WTC11 (cell line): ENCODE data around the gene PCDHB10. TPM values are rescaled to one million over a fixed set of nuclear protein-coding genes. Genes with fewer than 3 reads are reported as not detected.
"Not testable (repeated sequence)": the region's sequence is repeated elsewhere in the genome, so short reads cannot be mapped to it uniquely, and the experiment has no call there.

ENCODE experiments used
- ATAC-seq: fragments of 200-7000 bp; cut with Tn5 transposase; 2 replicates; pipeline ENCODE4 v1.10.0; 2021; ENCODE audit warnings: mild to moderate bottlenecking, moderate library complexity
- CTCF ChIA-PET: fragments of 300-600 bp; sonication (Branson Sonifier 250); formaldehyde crosslinking; loops from one replicate; lab custom pipeline; 2021; ENCODE audit warnings: antibody characterized with exemption; lab: Charles Lee
- POLR2A ChIA-PET: fragments of 350-600 bp; sonication (Branson Sonifier 250); formaldehyde crosslinking; loops from one replicate; lab custom pipeline; 2021; ENCODE audit warnings: antibody characterized with exemption; lab: Charles Lee
- DNase-seq: peaks from one replicate; pipeline ENCODE4 v3.0.0; 2021; ENCODE audit warnings: low spot score
- H3K27ac Mint-ChIP-seq: 2 replicates; pipeline ENCODE4 v1.8.0; 2021; ENCODE audit warnings: mixed read lengths
- H3K27me3 Mint-ChIP-seq: 2 replicates; pipeline ENCODE4 v1.8.0; 2021; ENCODE audit warnings: low read depth, mild to moderate bottlenecking, moderate library complexity, mixed read lengths
- H3K36me3 Mint-ChIP-seq: 2 replicates; pipeline ENCODE4 v1.8.0; 2021; ENCODE audit warnings: mixed read lengths
- H3K4me1 Mint-ChIP-seq: 2 replicates; pipeline ENCODE4 v1.8.0; 2022; ENCODE audit warnings: mixed read lengths
- H3K4me3 Mint-ChIP-seq: 2 replicates; pipeline ENCODE4 v1.8.0; 2021; ENCODE audit warnings: mild to moderate bottlenecking, moderate library complexity, mixed read lengths
- H3K9me3 Mint-ChIP-seq: 2 replicates; pipeline ENCODE4 v1.8.0; 2021; ENCODE audit warnings: mixed read lengths
- ELF4 ChIP-seq: sonication (generic); formaldehyde crosslinking; IDR thresholded peaks from 2 replicates; pipeline ENCODE4 v1.8.1; 2022; ENCODE audit warnings: low read depth, mild to moderate bottlenecking, moderate library complexity, missing genetic modification reagents
- NR1H2 ChIP-seq: sonication (generic); formaldehyde crosslinking; IDR thresholded peaks from 2 replicates; pipeline ENCODE4 v1.9.0; 2021; ENCODE audit warnings: mild to moderate bottlenecking, moderate library complexity, missing genetic modification reagents
- ZNF232 ChIP-seq: sonication (generic); formaldehyde crosslinking; IDR thresholded peaks from 2 replicates; pipeline ENCODE4 v1.8.0; 2022; ENCODE audit warnings: mild to moderate bottlenecking, missing genetic modification reagents
- total RNA-seq: library from RNA; stranded (reverse); gene quantifications from 3 replicates; pipeline ENCODE4 v1.2.3, GENCODE V29; 2021
- TF ChIP-seq, protein P1 (sequence below): fragments of 250-450 bp; sonication (Bioruptor Pico); IDR thresholded peaks from 2 replicates; pipeline ENCODE4 v1.8.0; 2021; ENCODE audit warnings: mild to moderate bottlenecking
- TF ChIP-seq, protein P2 (sequence below): sonication (generic); formaldehyde crosslinking; IDR thresholded peaks from 2 replicates; pipeline ENCODE4 v1.8.1; 2023; ENCODE audit warnings: mild to moderate bottlenecking, moderate library complexity, missing genetic modification reagents
- TF ChIP-seq, protein P3 (sequence below): fragments of 200-600 bp; IDR thresholded peaks from 2 replicates; pipeline ENCODE4 v1.8.0; 2022; ENCODE audit warnings: antibody characterized with exemption
- TF ChIP-seq, protein P4 (sequence below): sonication (generic); formaldehyde crosslinking; IDR thresholded peaks from 2 replicates; pipeline ENCODE4 v1.8.0; 2022; ENCODE audit warnings: mild to moderate bottlenecking, missing genetic modification reagents

PCDHB10 gene
- total RNA-seq, 1 experiment from 2014 or later, result 1.4 TPM

DNA sequence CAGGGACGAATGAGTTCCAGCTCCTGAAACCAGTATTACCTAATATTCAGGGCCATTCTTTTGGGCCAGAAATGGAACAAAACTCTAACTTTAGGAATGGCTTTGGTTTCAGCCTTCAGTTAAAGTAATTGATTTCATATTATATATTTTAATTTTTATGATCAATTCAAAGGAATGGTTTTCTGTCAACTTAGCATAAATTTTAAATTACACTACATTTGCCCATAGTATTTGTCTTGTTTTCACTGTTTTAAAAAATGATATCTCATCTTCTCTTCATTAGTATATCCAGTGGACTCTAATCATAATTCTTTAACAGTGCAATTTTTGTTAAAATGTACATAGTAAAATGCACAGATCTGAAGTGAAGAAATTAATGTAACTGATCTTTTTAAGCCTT is 11.8 kb upstream of the PCDHB10 start (continued):
- TF ChIP-seq, protein P1, sequence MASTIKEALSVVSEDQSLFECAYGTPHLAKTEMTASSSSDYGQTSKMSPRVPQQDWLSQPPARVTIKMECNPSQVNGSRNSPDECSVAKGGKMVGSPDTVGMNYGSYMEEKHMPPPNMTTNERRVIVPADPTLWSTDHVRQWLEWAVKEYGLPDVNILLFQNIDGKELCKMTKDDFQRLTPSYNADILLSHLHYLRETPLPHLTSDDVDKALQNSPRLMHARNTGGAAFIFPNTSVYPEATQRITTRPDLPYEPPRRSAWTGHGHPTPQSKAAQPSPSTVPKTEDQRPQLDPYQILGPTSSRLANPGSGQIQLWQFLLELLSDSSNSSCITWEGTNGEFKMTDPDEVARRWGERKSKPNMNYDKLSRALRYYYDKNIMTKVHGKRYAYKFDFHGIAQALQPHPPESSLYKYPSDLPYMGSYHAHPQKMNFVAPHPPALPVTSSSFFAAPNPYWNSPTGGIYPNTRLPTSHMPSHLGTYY (CRISPR knock-in tag), result no peak
- TF ChIP-seq, all 79 proteins: peak for 0

DNA sequence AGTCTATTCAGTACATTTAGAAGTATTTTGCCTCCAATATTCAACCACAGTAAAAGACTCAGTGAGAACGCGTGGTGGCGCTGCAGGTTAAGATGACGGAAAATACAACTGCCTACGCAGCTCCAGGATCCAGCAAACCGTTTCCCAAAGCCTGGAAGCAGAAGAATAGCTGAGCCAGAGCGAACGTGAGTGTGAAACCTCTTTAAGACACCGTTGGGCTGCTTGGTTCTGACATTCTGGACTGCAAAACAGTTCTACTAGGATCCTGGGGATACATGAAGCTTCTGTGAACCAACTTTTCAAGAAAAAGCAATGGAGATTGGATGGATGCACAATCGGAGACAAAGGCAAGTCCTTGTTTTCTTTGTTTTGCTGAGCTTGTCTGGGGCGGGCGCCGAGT is 9.9 kb upstream of the PCDHB10 start, which contains the start of gene PCDHB16:
Gene PCDHB16, plus strand, starts transcription at position 140 of the 400 bp plus-strand sequence. Its CDS starts 173 bp downstream, at position 313.
- TF ChIP-seq, protein P2, sequence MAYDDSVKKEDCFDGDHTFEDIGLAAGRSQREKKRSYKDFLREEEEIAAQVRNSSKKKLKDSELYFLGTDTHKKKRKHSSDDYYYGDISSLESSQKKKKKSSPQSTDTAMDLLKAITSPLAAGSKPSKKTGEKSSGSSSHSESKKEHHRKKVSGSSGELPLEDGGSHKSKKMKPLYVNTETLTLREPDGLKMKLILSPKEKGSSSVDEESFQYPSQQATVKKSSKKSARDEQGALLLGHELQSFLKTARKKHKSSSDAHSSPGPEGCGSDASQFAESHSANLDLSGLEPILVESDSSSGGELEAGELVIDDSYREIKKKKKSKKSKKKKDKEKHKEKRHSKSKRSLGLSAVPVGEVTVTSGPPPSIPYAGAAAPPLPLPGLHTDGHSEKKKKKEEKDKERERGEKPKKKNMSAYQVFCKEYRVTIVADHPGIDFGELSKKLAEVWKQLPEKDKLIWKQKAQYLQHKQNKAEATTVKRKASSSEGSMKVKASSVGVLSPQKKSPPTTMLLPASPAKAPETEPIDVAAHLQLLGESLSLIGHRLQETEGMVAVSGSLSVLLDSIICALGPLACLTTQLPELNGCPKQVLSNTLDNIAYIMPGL (CRISPR knock-in tag), result no peak
- TF ChIP-seq, protein P3, sequence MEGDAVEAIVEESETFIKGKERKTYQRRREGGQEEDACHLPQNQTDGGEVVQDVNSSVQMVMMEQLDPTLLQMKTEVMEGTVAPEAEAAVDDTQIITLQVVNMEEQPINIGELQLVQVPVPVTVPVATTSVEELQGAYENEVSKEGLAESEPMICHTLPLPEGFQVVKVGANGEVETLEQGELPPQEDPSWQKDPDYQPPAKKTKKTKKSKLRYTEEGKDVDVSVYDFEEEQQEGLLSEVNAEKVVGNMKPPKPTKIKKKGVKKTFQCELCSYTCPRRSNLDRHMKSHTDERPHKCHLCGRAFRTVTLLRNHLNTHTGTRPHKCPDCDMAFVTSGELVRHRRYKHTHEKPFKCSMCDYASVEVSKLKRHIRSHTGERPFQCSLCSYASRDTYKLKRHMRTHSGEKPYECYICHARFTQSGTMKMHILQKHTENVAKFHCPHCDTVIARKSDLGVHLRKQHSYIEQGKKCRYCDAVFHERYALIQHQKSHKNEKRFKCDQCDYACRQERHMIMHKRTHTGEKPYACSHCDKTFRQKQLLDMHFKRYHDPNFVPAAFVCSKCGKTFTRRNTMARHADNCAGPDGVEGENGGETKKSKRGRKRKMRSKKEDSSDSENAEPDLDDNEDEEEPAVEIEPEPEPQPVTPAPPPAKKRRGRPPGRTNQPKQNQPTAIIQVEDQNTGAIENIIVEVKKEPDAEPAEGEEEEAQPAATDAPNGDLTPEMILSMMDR, result peak; percentile 61
- TF ChIP-seq ZNF232 (no peak), NR1H2 (CRISPR knock-in tag) (no peak)
- TF ChIP-seq, protein P4, sequence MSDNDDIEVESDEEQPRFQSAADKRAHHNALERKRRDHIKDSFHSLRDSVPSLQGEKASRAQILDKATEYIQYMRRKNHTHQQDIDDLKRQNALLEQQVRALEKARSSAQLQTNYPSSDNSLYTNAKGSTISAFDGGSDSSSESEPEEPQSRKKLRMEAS (CRISPR knock-in tag), result 0 out of 2 replicates have a peak, but pooled peaks have one; percentile 16
- ChIA-PET CTCF (interaction anchor here (0.6 to 3.0 kb wide), 59 partner anchors 8 to 455 kb away, joined by 3 to 41 read pairs (median 5); partner anchors contain the start of genes HDAC3, PCDHB10, PCDHB11 and PCDHB12), POLR2A (interaction anchor here (0.6 kb wide), 1 partner anchor 65 kb away, joined by 3 read pairs; no protein-coding TSS in a partner anchor)
- Mint-ChIP-seq H3K27ac (peak within 1 kb of the TSS; percentile 52; the same call in 1 of the 2 replicates), H3K27me3 (no peaks in the 10 kb centered on the region; the same call in 1 of the 2 replicates), H3K9me3 (peaks cover 15% of the 10 kb centered on the region), H3K4me1 (peaks cover 16% of the 10 kb centered on the region), H3K4me3 (peak within 1 kb of the TSS; percentile 68), H3K36me3 (peaks cover 19% of the 10 kb centered on the region)
- ATAC-seq (peak; percentile 70), DNase-seq (peak; percentile 78)

DNA sequence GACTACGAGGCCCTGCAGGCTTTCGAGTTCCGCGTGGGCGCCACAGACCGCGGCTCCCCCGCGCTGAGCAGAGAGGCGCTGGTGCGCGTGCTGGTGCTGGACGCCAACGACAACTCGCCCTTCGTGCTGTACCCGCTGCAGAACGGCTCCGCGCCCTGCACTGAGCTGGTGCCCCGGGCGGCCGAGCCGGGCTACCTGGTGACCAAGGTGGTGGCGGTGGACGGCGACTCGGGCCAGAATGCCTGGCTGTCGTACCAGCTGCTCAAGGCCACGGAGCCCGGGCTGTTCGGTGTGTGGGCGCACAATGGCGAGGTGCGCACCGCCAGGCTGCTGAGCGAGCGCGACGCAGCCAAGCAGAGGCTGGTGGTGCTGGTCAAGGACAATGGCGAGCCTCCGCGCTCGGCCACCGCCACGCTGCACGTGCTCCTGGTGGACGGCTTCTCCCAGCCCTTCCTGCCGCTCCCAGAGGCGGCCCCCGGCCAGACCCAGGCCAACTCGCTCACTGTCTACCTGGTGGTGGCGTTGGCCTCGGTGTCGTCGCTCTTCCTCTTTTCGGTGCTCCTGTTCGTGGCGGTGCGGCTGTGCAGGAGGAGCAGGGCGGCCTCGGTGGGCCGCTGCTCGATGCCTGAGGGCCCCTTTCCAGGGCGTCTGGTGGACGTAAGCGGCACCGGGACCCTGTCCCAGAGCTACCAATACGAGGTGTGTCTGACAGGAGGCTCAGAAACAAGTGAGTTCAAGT is 7.9 kb upstream of the PCDHB10 start:
- DNase-seq, POLR2A ChIA-PET, H3K4me3 Mint-ChIP-seq, H3K27me3 Mint-ChIP-seq, H3K27ac Mint-ChIP-seq, ATAC-seq: not testable (repeated sequence)
- Mint-ChIP-seq H3K9me3 (peaks cover 19% of the 10 kb centered on the region), H3K4me1 (peaks cover 16% of the 10 kb centered on the region), H3K36me3 (peaks cover 22% of the 10 kb centered on the region)
- CTCF ChIA-PET, result interaction anchor here (1.3 to 2.4 kb wide), 2 partner anchors 34 to 90 kb away, joined by 3 to 25 read pairs; partner anchors contain the start of genes PCDHB2 and PCDHB6

DNA sequence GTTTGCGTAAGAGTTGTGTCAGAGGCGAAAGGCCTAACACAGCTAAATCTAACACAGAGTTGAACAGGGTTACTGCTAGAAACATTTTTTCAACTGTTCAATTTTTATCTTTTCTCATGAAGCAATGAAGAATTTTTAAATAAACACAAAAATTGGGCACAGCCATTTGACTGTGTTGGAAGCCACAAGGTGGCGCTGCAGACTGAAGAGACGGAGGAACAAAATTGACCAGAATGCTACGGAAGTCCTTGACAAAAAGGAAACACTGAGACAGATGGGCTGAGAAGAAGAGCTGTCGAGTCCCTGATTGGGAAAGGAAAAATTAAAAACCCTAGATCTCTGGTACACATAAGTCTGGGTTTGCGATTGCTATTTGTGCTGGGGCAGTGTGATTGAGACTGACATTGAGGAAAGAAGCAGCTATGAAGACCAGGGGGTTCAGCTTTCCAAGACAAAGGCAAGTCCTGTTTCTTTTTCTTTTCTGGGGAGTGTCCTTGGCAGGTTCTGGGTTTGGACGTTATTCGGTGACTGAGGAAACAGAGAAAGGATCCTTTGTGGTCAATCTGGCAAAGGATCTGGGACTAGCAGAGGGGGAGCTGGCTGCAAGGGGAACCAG is 5.1 kb upstream of the PCDHB10 start, which contains the start of gene PCDHB9:
Gene PCDHB9, plus strand, starts transcription at position 265 of the 616 bp plus-strand sequence. Its CDS starts 158 bp downstream, at position 423.
- H3K4me1 Mint-ChIP-seq, result peaks cover 15% of the 10 kb centered on the region
- H3K4me3 Mint-ChIP-seq, result peak within 1 kb of the TSS; percentile 21
- H3K27ac Mint-ChIP-seq, result no peak within 1 kb of the TSS; the same call in 1 of the 2 replicates
- ChIA-PET CTCF (interaction anchor here (0.6 to 3.3 kb wide), 49 partner anchors 10 to 380 kb away, joined by 3 to 35 read pairs (median 4); partner anchors contain the start of genes PCDHA11, PCDHB11, PCDHB12 and PCDHB13), POLR2A (no interaction called here)
- peaks cover 4% of the 10 kb centered on the region; the same call in 1 of the 2 replicates for H3K27me3 Mint-ChIP-seq
- ATAC-seq, result peak; percentile 58
- H3K9me3 Mint-ChIP-seq, result peaks cover 19% of the 10 kb centered on the region
- peaks cover 20% of the 10 kb centered on the region for H3K36me3 Mint-ChIP-seq
- DNase-seq, result peak; percentile 71
- TF ChIP-seq ELF4, result no peak
- TF ChIP-seq, protein P3, result peak; percentile 49; the same call in 1 of the 2 replicates

DNA sequence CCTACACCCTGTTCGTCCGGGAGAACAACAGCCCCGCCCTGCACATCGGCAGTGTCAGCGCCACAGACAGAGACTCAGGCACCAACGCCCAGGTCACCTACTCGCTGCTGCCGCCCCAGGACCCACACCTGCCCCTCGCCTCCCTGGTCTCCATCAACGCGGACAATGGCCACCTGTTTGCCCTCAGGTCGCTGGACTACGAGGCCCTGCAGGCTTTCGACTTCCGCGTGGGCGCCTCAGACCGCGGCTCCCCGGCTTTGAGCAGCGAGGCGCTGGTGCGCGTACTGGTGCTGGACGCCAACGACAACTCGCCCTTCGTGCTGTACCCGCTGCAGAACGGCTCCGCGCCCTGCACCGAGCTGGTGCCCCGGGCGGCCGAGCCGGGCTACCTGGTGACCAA is 3.5 kb upstream of the PCDHB10 start:
- Mint-ChIP-seq H3K36me3 (peaks cover 13% of the 10 kb centered on the region), H3K9me3 (peaks cover 13% of the 10 kb centered on the region)
- CTCF ChIA-PET, POLR2A ChIA-PET, DNase-seq, H3K27me3 Mint-ChIP-seq, H3K4me1 Mint-ChIP-seq, H3K27ac Mint-ChIP-seq, ATAC-seq, H3K4me3 Mint-ChIP-seq: not testable (repeated sequence)

DNA sequence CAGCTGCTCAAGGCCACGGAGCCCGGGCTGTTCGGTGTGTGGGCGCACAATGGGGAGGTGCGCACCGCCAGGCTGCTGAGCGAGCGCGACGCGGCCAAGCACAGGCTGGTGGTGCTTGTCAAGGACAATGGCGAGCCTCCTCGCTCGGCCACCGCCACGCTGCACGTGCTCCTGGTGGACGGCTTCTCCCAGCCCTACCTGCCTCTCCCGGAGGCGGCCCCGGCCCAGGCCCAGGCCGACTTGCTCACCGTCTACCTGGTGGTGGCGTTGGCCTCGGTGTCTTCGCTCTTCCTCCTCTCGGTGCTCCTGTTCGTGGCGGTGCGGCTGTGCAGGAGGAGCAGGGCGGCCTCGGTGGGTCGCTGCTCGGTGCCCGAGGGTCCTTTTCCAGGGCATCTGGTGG is 3.0 kb upstream of the PCDHB10 start:
- H3K4me1 Mint-ChIP-seq, DNase-seq, H3K27me3 Mint-ChIP-seq, H3K27ac Mint-ChIP-seq, CTCF ChIA-PET, POLR2A ChIA-PET, ATAC-seq, H3K4me3 Mint-ChIP-seq: not testable (repeated sequence)
- Mint-ChIP-seq H3K36me3 (peaks cover 13% of the 10 kb centered on the region), H3K9me3 (peaks cover 13% of the 10 kb centered on the region; the same call in 1 of the 2 replicates)

DNA sequence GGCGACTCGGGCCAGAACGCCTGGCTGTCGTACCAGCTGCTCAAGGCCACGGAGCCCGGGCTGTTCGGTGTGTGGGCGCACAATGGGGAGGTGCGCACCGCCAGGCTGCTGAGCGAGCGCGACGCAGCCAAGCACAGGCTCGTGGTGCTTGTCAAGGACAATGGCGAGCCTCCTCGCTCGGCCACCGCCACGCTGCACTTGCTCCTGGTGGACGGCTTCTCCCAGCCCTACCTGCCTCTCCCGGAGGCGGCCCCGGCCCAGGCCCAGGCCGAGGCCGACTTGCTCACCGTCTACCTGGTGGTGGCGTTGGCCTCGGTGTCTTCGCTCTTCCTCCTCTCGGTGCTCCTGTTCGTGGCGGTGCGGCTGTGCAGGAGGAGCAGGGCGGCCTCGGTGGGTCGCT is 2.2 kb downstream of the PCDHB10 start:
- H3K27me3 Mint-ChIP-seq, H3K4me3 Mint-ChIP-seq, H3K27ac Mint-ChIP-seq, DNase-seq, ATAC-seq, POLR2A ChIA-PET, H3K4me1 Mint-ChIP-seq: not testable (repeated sequence)
- CTCF ChIA-PET, result interaction anchor here (1.4 kb wide), 1 partner anchor 12 kb away, joined by 7 read pairs; the partner anchor contains the start of gene PCDHB16
- Mint-ChIP-seq H3K36me3 (peaks cover 16% of the 10 kb centered on the region), H3K9me3 (peaks cover 24% of the 10 kb centered on the region)
